Measurements from ENCODE around the gene SYCP1.

The SYCP1 gene, protein sequence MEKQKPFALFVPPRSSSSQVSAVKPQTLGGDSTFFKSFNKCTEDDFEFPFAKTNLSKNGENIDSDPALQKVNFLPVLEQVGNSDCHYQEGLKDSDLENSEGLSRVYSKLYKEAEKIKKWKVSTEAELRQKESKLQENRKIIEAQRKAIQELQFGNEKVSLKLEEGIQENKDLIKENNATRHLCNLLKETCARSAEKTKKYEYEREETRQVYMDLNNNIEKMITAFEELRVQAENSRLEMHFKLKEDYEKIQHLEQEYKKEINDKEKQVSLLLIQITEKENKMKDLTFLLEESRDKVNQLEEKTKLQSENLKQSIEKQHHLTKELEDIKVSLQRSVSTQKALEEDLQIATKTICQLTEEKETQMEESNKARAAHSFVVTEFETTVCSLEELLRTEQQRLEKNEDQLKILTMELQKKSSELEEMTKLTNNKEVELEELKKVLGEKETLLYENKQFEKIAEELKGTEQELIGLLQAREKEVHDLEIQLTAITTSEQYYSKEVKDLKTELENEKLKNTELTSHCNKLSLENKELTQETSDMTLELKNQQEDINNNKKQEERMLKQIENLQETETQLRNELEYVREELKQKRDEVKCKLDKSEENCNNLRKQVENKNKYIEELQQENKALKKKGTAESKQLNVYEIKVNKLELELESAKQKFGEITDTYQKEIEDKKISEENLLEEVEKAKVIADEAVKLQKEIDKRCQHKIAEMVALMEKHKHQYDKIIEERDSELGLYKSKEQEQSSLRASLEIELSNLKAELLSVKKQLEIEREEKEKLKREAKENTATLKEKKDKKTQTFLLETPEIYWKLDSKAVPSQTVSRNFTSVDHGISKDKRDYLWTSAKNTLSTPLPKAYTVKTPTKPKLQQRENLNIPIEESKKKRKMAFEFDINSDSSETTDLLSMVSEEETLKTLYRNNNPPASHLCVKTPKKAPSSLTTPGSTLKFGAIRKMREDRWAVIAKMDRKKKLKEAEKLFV

GRCh38 chr1:114854693-114855320 is at the start of gene SYCP1:
Gene SYCP1, plus strand, starts transcription at chr1:114854863. Its CDS starts 602 bp downstream, at chr1:114855465.
- TF ChIP-seq CTCF (IDR thresholded peaks at IDR 0.05), result no peak

GRCh38 chr1:114819869-114820268 is 34.8 kb upstream of the SYCP1 start:
- TF ChIP-seq CTCF (IDR thresholded peaks at IDR 0.05), result no peak

- TF ChIP-seq CTCF (IDR thresholded peaks at IDR 0.05), result no peak
Observed at GRCh38 chr1:114820392-114820791, 34.3 kb upstream of the SYCP1 start.

GRCh38 chr1:114821978-114822377 is 32.7 kb upstream of the SYCP1 start:
- no peak for TF ChIP-seq CTCF (IDR thresholded peaks at IDR 0.05)

DNA sequence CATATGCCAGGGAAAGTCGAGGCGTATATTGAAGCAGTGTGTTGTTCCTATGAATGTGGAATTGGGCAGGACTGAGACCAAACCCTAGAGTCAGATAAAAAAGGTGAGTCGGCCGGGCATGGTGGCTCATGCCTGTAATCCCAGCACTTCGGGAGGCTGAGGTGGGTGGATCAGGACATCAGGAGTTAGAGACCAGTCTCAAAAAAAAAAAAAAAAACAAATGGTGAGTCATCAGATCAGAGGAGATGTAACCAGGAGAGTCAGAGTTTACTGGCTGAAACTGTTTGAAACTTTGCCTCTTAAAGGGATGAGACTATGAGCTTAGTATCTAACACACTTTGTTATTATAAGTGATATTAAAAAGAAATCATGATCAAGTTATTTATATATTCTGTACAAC is 26.4 kb upstream of the SYCP1 start:
- TF ChIP-seq CTCF (IDR thresholded peaks at IDR 0.05), result no peak

- no peak for TF ChIP-seq CTCF (IDR thresholded peaks at IDR 0.05)
Observed at GRCh38 chr1:114831276-114831994, 23.2 kb upstream of the SYCP1 start.

- TF ChIP-seq CTCF (IDR thresholded peaks at IDR 0.05), result no peak
Observed at GRCh38 chr1:114832057-114832456, 22.6 kb upstream of the SYCP1 start.

Data from LNCAP (cell line).